Esophagus muscularis mucosa (tissue), 4 donors: ENCODE measurements around the gene PIP5K1B.

ENCODE experiments used
- EP300 ChIP-seq: sonication (generic); formaldehyde crosslinking; IDR thresholded peaks from one replicate; pipeline ENCODE4 v1.6.1; 2017; ENCODE audit warnings: antibody characterized with exemption
- POLR2A ChIP-seq: fragments of 450-650 bp; IDR thresholded peaks from one replicate; pipeline ENCODE4 v1.6.1; 2017; ENCODE audit warnings: antibody characterized with exemption, moderate library complexity, mild to moderate bottlenecking, low read depth
- TF ChIP-seq, protein P1 (sequence below), 3 experiments: fragments of 200-600 bp in 2 of 3; fragments of 450-650 bp in 1 of 3; sonication (generic) in 2 of 3; IDR thresholded peaks; one replicate each; pipeline ENCODE4 v1.5.1; 2017 to 2019; ENCODE audit warnings: antibody characterized with exemption in 3 of 3, mild to moderate bottlenecking in 2 of 3, moderate library complexity in 1 of 3

DNA sequence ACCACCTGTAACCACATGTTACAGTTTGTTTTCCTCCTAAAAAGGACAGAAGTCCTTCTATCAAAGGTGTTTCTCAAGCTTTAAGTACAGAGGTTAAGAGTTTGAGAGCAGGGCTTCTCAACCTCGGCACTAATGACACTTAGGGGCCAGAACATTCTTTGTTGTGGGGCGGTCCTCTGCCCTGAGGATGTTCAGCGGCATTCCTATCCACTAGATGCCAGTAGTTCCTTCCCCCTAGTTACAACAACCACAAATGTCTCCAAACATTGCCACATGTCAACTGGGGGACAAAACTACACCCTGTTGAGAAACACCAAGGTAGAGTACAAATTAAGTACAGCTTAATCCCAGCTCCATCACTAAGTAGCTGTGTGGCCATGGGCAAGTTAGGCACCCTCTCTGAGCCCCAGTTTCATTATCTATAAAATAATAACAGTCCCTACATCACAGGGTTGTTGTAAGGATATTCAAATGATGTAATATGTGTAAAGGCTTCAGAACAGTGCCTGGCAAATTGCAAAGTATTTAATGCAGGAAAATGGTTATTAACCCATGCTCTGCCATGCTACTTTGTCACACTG lies 44.6 kb downstream of the PIP5K1B start:
- TF ChIP-seq, protein P1, sequence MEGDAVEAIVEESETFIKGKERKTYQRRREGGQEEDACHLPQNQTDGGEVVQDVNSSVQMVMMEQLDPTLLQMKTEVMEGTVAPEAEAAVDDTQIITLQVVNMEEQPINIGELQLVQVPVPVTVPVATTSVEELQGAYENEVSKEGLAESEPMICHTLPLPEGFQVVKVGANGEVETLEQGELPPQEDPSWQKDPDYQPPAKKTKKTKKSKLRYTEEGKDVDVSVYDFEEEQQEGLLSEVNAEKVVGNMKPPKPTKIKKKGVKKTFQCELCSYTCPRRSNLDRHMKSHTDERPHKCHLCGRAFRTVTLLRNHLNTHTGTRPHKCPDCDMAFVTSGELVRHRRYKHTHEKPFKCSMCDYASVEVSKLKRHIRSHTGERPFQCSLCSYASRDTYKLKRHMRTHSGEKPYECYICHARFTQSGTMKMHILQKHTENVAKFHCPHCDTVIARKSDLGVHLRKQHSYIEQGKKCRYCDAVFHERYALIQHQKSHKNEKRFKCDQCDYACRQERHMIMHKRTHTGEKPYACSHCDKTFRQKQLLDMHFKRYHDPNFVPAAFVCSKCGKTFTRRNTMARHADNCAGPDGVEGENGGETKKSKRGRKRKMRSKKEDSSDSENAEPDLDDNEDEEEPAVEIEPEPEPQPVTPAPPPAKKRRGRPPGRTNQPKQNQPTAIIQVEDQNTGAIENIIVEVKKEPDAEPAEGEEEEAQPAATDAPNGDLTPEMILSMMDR (IDR thresholded peaks at IDR 0.05), result no peak
- TF ChIP-seq EP300 (no peak), POLR2A (no peak)
